CD4-positive, alpha-beta T cell treated with Interleukin-4 for 4 hours (primary cell): ENCODE measurements around the gene CTNNA2.

Source experiments
- DNase-seq: peaks from one replicate; pipeline ENCODE4 v3.0.0-alpha.2; 2020

Gene CTNNA2

GRCh38 chr2:80351231-80351630 is 838.4 kb downstream of the CTNNA2 start:
- DNase-seq, result no peak

GRCh38 chr2:80354858-80355257 is 842.0 kb downstream of the CTNNA2 start:
- DNase-seq, result no peak

GRCh38 chr2:80361904-80362303 is 849.1 kb downstream of the CTNNA2 start:
- no peak for DNase-seq

- DNase-seq, result no peak
Measured at GRCh38 chr2:80363330-80363729, 850.5 kb downstream of the CTNNA2 start.

GRCh38 chr2:80363791-80364349 is 851.0 kb downstream of the CTNNA2 start:
- no peak for DNase-seq

GRCh38 chr2:80364524-80365212 is 851.8 kb downstream of the CTNNA2 start:
- DNase-seq, result no peak

- DNase-seq, result no peak
Measured at GRCh38 chr2:80365762-80366161, 852.9 kb downstream of the CTNNA2 start.

- no peak for DNase-seq
Measured at GRCh38 chr2:80370375-80371009, 857.6 kb downstream of the CTNNA2 start.

- no peak for DNase-seq
Measured at GRCh38 chr2:80374105-80374504, 861.3 kb downstream of the CTNNA2 start.

GRCh38 chr2:80377071-80377470 is 864.2 kb downstream of the CTNNA2 start:
- DNase-seq, result no peak

GRCh38 chr2:80380736-80381135 is 867.9 kb downstream of the CTNNA2 start:
- DNase-seq, result no peak

GRCh38 chr2:80381666-80382065 is 868.8 kb downstream of the CTNNA2 start:
- DNase-seq, result no peak

GRCh38 chr2:80392441-80392840 is 879.6 kb downstream of the CTNNA2 start:
- DNase-seq, result no peak

GRCh38 chr2:80393991-80394390 is 881.1 kb downstream of the CTNNA2 start:
- DNase-seq, result no peak

- no peak for DNase-seq
Measured at GRCh38 chr2:80395251-80395650, 882.4 kb downstream of the CTNNA2 start.

GRCh38 chr2:80396276-80396675 is 883.4 kb downstream of the CTNNA2 start:
- no peak for DNase-seq

GRCh38 chr2:80403081-80403480 is 890.2 kb downstream of the CTNNA2 start:
- no peak for DNase-seq

- no peak for DNase-seq
Measured at GRCh38 chr2:80407377-80407776, 894.5 kb downstream of the CTNNA2 start.

- DNase-seq, result no peak
Measured at GRCh38 chr2:80410346-80410745, 897.5 kb downstream of the CTNNA2 start.

GRCh38 chr2:80413136-80413535 is 900.3 kb downstream of the CTNNA2 start:
- no peak for DNase-seq

- no peak for DNase-seq
Measured at GRCh38 chr2:80417737-80418136, 904.9 kb downstream of the CTNNA2 start.

GRCh38 chr2:80420530-80421208 is 907.8 kb downstream of the CTNNA2 start:
- no peak for DNase-seq

- no peak for DNase-seq
Measured at GRCh38 chr2:80429251-80429650, 916.4 kb downstream of the CTNNA2 start.

GRCh38 chr2:80437959-80438358 is 925.1 kb downstream of the CTNNA2 start:
- no peak for DNase-seq
